Measurements from ENCODE around the gene TSHZ3. TPM values are rescaled to one million over a fixed set of nuclear protein-coding genes. Genes with fewer than 3 reads are reported as not detected.

TSHZ3 gene
- total RNA-seq, 1 experiment from 2014 or later = 0.05 TPM

- TF ChIP-seq MAX (IDR thresholded peaks at IDR 0.05) (no peak), FOSL1 (IDR thresholded peaks at IDR 0.05; ENCODE audit: low read depth) (no peak), SIN3A (IDR thresholded peaks at IDR 0.05; ENCODE audit: low read depth) (no peak), ATF3 (IDR thresholded peaks at IDR 0.05) (no peak), RAD21 (IDR thresholded peaks at IDR 0.05; ENCODE audit: low read depth) (no peak), EZH2phosphoT487 (IDR thresholded peaks at IDR 0.05; ENCODE audit: borderline replicate concordance) (no peak), CTCF (IDR thresholded peaks at IDR 0.05 in 2 of 3, conservative IDR thresholded peaks at IDR 0.05 in 1 of 3; ENCODE audit: borderline replicate concordance in 1 of 3, insufficient read depth in 1 of 3, low read depth in 2 of 3, low read length in 2 of 3) (no peak), POLR2AphosphoS5 (IDR thresholded peaks at IDR 0.05; ENCODE audit: low read depth, low read length) (no peak), ZFX (IDR thresholded peaks at IDR 0.05) (no peak), SRF (IDR thresholded peaks at IDR 0.05; ENCODE audit: low read depth) (no peak)
Observed at GRCh38 chr19:31304831-31305312, 44.4 kb downstream of the TSHZ3 start (continued).

GRCh38 chr19:31303262-31303815 lies 45.9 kb downstream of the TSHZ3 start:
- DNase-seq (ENCODE audit: low read depth, low spot score) (no peak), ATAC-seq (no peak)
- intact Hi-C loops (cut with micrococcal nuclease) = no loop called here
- Histone ChIP-seq H2AFZ (ENCODE audit: low read depth, low read length, poor library complexity, severe bottlenecking) (no peak overlapping the region), H3K27ac (ENCODE audit: low read depth, low read length) (no peak overlapping the region), H3K27me3 (ENCODE audit: insufficient read depth, low read length) (no peaks in the 10 kb centered on the region), H4K20me1 (ENCODE audit: insufficient read depth) (no peaks in the 10 kb centered on the region), H3K4me2 (ENCODE audit: low read length) (no peak overlapping the region), H3K9me3 (ENCODE audit: control insufficient read depth in 1 of 2, insufficient read depth in 1 of 2, low read depth in 1 of 2, low read length in 2 of 2) (peaks cover 4 to 41% of the 10 kb centered on the region in 2 experiments; a peak in 3 of 4 replicates), H3K4me1 (ENCODE audit: control insufficient read depth in 1 of 2, insufficient read depth in 2 of 2, low read length in 2 of 2) (no peaks in the 10 kb centered on the region), H3K36me3 (ENCODE audit: control insufficient read depth in 1 of 2, insufficient read depth in 2 of 2, low read length in 2 of 2) (no peaks in the 10 kb centered on the region), H3K9ac (ENCODE audit: low read length) (no peak overlapping the region), H3K9me2 (ENCODE audit: insufficient read depth) (no peaks in the 10 kb centered on the region), H3K79me2 (ENCODE audit: insufficient read depth, low read length) (no peaks in the 10 kb centered on the region), H3K4me3 (replicated peaks in 1 of 2; ENCODE audit: low read depth in 1 of 2, low read length in 2 of 2) (no peak overlapping the region)
- RAD21 ChIA-PET (ENCODE audit: low non-redundant PET in 1 of 2, low total read pairs in 2 of 2, uncharacterized antibody in 2 of 2, unreplicated experiment in 2 of 2) = no interaction called here
- no peak for TF ChIP-seq SP1 (IDR thresholded peaks at IDR 0.05; ENCODE audit: low read depth)
- TF ChIP-seq CEBPB (IDR thresholded peaks at IDR 0.05; ENCODE audit: low read depth) = no peak
- no peak for TF ChIP-seq YY1 (IDR thresholded peaks at IDR 0.05; ENCODE audit: extremely low read depth, insufficient replicate concordance, low read depth, low read length)
- CTCF ChIA-PET = no interaction called here
- POLR2A ChIA-PET = no interaction called here
- no TSS peak for BruUV-seq (replicated peaks)

All from HCT116 (cell line).